Spleen (tissue), 11 donors: Measurements from ENCODE around the gene DKK3. TPM values are rescaled to one million over a fixed set of nuclear protein-coding genes. Genes with fewer than 3 reads are reported as not detected.
A peak's percentile ranks its signal among the peaks of the same experiment; 100 is the strongest.

Experiments
- DNase-seq: peaks from one replicate; pipeline ENCODE4 v3.0.0-alpha.2; 2020
- H3K27ac ChIP-seq, 8 donors: fragments of 200-600 bp; sonication (generic) in 7 of 8; 1 replicate in 4 of 8; 2 replicates in 4 of 8; pipeline versions ENCODE4 v1.5.0 to v1.8.0; 2016 to 2021; ENCODE audit warnings: inconsistent platforms in 4 of 8, mild to moderate bottlenecking in 4 of 8, moderate library complexity in 1 of 8
- H3K27me3 ChIP-seq, 7 donors: fragments of 200-600 bp; sonication (generic) in 6 of 7; replicated peaks in 1 of 7; 1 replicate in 4 of 7; 2 replicates in 3 of 7; pipeline versions ENCODE4 v1.5.0 to v1.8.0; 2016 to 2021; ENCODE audit warnings: inconsistent platforms in 3 of 7, mild to moderate bottlenecking in 1 of 7
- H3K36me3 ChIP-seq, 6 donors: fragments of 200-600 bp; sonication (generic) in 5 of 6; 1 replicate in 4 of 6; 2 replicates in 2 of 6; pipeline versions ENCODE4 v1.5.0 to v1.8.0; 2016 to 2021; ENCODE audit warnings: inconsistent platforms in 2 of 6
- H3K4me1 ChIP-seq, 6 donors: fragments of 200-600 bp; sonication (generic) in 5 of 6; 1 replicate in 3 of 6; 2 replicates in 3 of 6; pipeline versions ENCODE4 v1.5.0 to v1.8.0; 2016 to 2021; ENCODE audit warnings: inconsistent platforms in 3 of 6
- H3K4me3 ChIP-seq, 8 donors: fragments of 200-600 bp; sonication (generic) in 7 of 8; 1 replicate in 4 of 8; 2 replicates in 4 of 8; pipeline versions ENCODE4 v1.5.0 to v1.8.0; 2016 to 2021; ENCODE audit warnings: inconsistent platforms in 4 of 8, mild to moderate bottlenecking in 4 of 8, moderate library complexity in 2 of 8
- H3K9me3 ChIP-seq, 8 donors: fragments of 200-600 bp; sonication (generic) in 7 of 8; 1 replicate in 4 of 8; 2 replicates in 4 of 8; pipeline versions ENCODE4 v1.5.0 to v1.8.0; 2016 to 2021; ENCODE audit warnings: inconsistent platforms in 4 of 8
- CTCF ChIP-seq, 11 experiments: fragments of 200-600 bp in 7 of 11; fragments of 450-650 bp in 4 of 11; sonication (generic) in 4 of 11; IDR thresholded peaks in 8 of 11; conservative IDR thresholded peaks in 3 of 11; 1 replicate in 7 of 11; 2 replicates in 4 of 11; pipeline versions ENCODE4 v1.4.0 to v1.8.0; 2016 to 2021; ENCODE audit warnings: antibody characterized with exemption in 11 of 11, inconsistent platforms in 4 of 11, mild to moderate bottlenecking in 1 of 11
- POLR2A ChIP-seq, 3 donors: fragments of 450-650 bp; IDR thresholded peaks; one replicate each; pipeline ENCODE4 v1.5.1; 2017; ENCODE audit warnings: antibody characterized with exemption in 3 of 3, mild to moderate bottlenecking in 1 of 3
- POLR2AphosphoS5 ChIP-seq, 3 donors: sonication (generic); formaldehyde crosslinking; IDR thresholded peaks; one replicate each; pipeline ENCODE4 v1.5.1; 2017; ENCODE audit warnings: antibody characterized with exemption in 3 of 3
- WGBS, 5 donors: extraction: QIAGEN DNeasy Blood & Tissue Kit in 3 of 5; methylation state at CpG; one replicate each; pipeline versions ENCODE4 v1.1.5 to v1.1.7; 2013 to 2018; 5-methylcytosine and 5-hydroxymethylcytosine counted together
- intact Hi-C: fragments of 100-400 bp; cut with DNase I; formaldehyde crosslinking; loops from one replicate; pipeline ENCODE4 v1.15.0; 2023; ENCODE audit warnings: low total_unique reads
- polyA plus RNA-seq, 3 donors: library from polyadenylated mRNA; stranded (reverse); fragments of 200-250 nt; gene quantifications; one replicate each; pipeline ENCODE4 v1.2.1, GENCODE V29; 2013
- total RNA-seq, 7 donors: library from RNA; depleted of rRNA in 3 of 7; stranded (reverse); fragments of >200 nt in 3 of 7; fragmentation: NEBNext Ultra II Directional in 4 of 7; extraction: Animal tissue kit (Norgen Biotek cat#: 25700) in 4 of 7; gene quantifications; one replicate each; pipeline versions ENCODE4 v1.1.0 to v1.2.1, GENCODE V29; 2016 to 2021
- donor health status: healthy with polysubstance abuse.
- donor health status: DM: no; HTN: no; CAD: no; lungs with moderate emphysema.
- donor health status: DM: no; HTN: no; CAD: no.
- donor health status: Bipolar disorder and iron deficiency.
- donor health status: healthy.
- donor health status: DM: no; HTN: no; CAD: no.
- donor health status: DM: yes; HTN: yes; CAD: no.

The DKK3 gene
- total and polyA plus RNA-seq, 10 donors: 8.6 to 111 (median 45.9) TPM

- Histone ChIP-seq H3K27me3 (no peaks in the 10 kb centered on the region), H3K9me3 (no peaks in the 10 kb centered on the region), H3K27ac (peak overlapping the region in 3 of 8 donors; percentile 13 to 36 (median 32)), H3K4me3 (no peak overlapping the region), H3K36me3 (no peaks in the 10 kb centered on the region), H3K4me1 (peaks cover 0 to 15% (median 1%) of the 10 kb centered on the region in 6 donors)
- TF ChIP-seq CTCF (IDR thresholded peaks at IDR 0.05 in 8 of 11, conservative IDR thresholded peaks at IDR 0.05 in 3 of 11) (no peak), POLR2A (IDR thresholded peaks at IDR 0.05) (no peak), POLR2AphosphoS5 (IDR thresholded peaks at IDR 0.05) (no peak)
- WGBS, 5 donors: 88 to 92% (median 90%) methylated on average over 8 of the region's 8 CpGs
- intact Hi-C loops: no loop called here
- no peak for DNase-seq
These were observed 23.3 kb downstream of the DKK3 start for GRCh38 chr11:11985016-11985715.

DNA sequence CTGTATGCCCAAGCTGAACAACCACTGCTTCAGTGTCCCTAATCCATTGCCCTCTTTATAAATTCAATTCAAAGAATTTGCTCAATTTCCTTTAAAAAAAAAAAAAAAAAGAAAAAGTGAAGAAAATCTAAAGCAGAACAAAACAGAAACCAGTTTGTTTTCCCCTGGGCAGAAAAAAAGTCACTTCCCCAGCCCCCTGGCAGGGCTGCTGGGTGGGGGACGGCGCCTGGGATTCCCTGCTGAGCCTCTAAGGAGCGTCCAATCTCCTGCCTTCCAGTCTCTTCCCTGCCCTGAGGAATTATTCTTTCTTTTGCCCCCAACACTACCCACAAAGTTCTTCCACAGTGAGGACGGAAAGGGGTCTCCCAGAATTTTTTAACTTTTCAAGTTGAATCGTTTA lies 23.9 kb downstream of the DKK3 start:
- H3K4me3 ChIP-seq: no peak overlapping the region
- intact Hi-C loops: no loop called here
- peaks cover 0 to 15% (median 3%) of the 10 kb centered on the region in 6 donors for H3K4me1 ChIP-seq
- no peaks in the 10 kb centered on the region for H3K27me3 ChIP-seq
- no peak for DNase-seq
- no peaks in the 10 kb centered on the region for H3K36me3 ChIP-seq
- TF ChIP-seq POLR2A (IDR thresholded peaks at IDR 0.05): no peak
- TF ChIP-seq CTCF (IDR thresholded peaks at IDR 0.05 in 8 of 11, conservative IDR thresholded peaks at IDR 0.05 in 3 of 11): no peak
- no peak for TF ChIP-seq POLR2AphosphoS5 (IDR thresholded peaks at IDR 0.05)
- WGBS, 5 donors: 47 to 58% (median 50%) methylated on average over 5 of the region's 5 CpGs
- peak overlapping the region in 3 of 8 donors; percentile 13 to 36 (median 32) for H3K27ac ChIP-seq
- no peaks in the 10 kb centered on the region for H3K9me3 ChIP-seq

DNA sequence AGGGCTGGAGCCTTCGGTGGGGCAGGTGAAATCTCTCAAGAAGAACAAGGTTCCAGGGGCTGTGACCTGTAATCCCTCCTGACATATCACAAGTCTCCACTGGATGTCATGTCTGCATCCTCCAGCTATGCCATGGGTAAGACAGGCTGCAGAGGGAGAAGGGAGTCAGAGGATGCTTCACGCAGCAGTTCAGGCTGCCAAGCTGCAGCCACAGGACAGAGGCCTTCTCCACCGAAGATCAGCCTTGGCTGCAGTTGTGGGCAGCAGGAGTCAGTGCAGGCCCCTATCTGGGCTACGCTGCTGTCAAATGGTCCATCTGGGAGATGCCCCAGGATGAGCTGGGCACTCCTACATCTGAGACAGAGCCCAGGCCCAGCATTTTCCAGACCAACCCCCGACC lies 25.0 kb downstream of the DKK3 start:
- H3K4me1 ChIP-seq: peaks cover 5 to 26% (median 11%) of the 10 kb centered on the region in 6 donors
- no peaks in the 10 kb centered on the region for H3K9me3 ChIP-seq
- no peak for TF ChIP-seq POLR2A (IDR thresholded peaks at IDR 0.05)
- no peaks in the 10 kb centered on the region for H3K36me3 ChIP-seq
- WGBS, 5 donors: 75 to 92% (median 83%) methylated on average over 4 to 5 of the region's 5 CpGs
- no peak overlapping the region for H3K4me3 ChIP-seq
- no peak for DNase-seq
- H3K27me3 ChIP-seq: no peaks in the 10 kb centered on the region
- peak overlapping the region in 1 of 8 donors; percentile 18 for H3K27ac ChIP-seq
- intact Hi-C loops: no loop called here

DNA sequence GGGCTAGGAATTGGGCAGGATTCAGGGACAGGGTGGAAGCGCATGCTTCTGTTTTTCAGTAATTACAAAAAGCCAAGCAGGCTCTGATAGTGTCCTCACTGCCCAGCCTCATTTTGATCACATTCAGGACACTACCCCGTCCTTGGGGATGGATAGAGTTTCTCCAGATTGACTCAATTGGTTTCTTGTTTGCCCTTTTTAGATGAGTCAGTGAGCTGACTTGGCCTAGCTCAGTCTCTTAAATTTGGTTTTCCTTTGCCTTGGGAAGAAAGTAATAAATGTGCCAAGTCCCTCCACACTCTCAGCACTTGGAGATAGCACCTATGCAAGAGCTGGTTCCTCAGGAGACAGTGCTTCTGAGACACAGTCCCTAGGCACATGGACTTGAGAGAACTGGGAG lies 25.5 kb downstream of the DKK3 start:
- H3K9me3 ChIP-seq: no peaks in the 10 kb centered on the region
- H3K4me3 ChIP-seq: no peak overlapping the region
- peaks cover 6 to 29% (median 14%) of the 10 kb centered on the region in 6 donors for H3K4me1 ChIP-seq
- intact Hi-C loops: no loop called here
- no peaks in the 10 kb centered on the region for H3K36me3 ChIP-seq
- TF ChIP-seq POLR2AphosphoS5 (IDR thresholded peaks at IDR 0.05): no peak
- no peak for TF ChIP-seq CTCF (IDR thresholded peaks at IDR 0.05 in 8 of 11, conservative IDR thresholded peaks at IDR 0.05 in 3 of 11)
- TF ChIP-seq POLR2A (IDR thresholded peaks at IDR 0.05): no peak
- no peak for DNase-seq
- 72 to 93% (median 91%) methylated on average over 2 of the region's 2 CpGs for WGBS, 5 donors
- no peaks in the 10 kb centered on the region for H3K27me3 ChIP-seq
- H3K27ac ChIP-seq: no peak overlapping the region
